Endothelial cell of umbilical vein (primary cell): ENCODE measurements around the gene RAB4A. TPM values are rescaled to one million over a fixed set of nuclear protein-coding genes. Genes with fewer than 3 reads are reported as not detected.

Experiments used
- BruUV-seq: library from RNA; stranded (reverse); fragments of 400-500 nt; replicated peaks from 2 replicates; lab custom pipeline; 2021; lab: Mats Ljungman, UMichigan
- CTCF ChIA-PET: fragments of 300-600, 350-600 bp; sonication (Branson Sonifier 250); formaldehyde crosslinking; loops from one replicate; lab custom pipeline; 2021; ENCODE audit warnings: antibody characterized with exemption, inconsistent platforms; lab: Charles Lee
- POLR2A ChIA-PET: fragments of 300-600, 350-600 bp; sonication (Branson Sonifier 250); formaldehyde crosslinking; loops from one replicate; lab custom pipeline; 2021; ENCODE audit warnings: antibody characterized with exemption, inconsistent platforms; lab: Charles Lee
- DNase-seq: peaks from one replicate; pipeline ENCODE4 v3.0.0-alpha.2; 2011; ENCODE audit warnings: low read depth, low spot score
- FAIRE-seq: peaks from 2 replicates; lab custom pipeline; 2011; peaks lifted over from hg19 to GRCh38; lab: Jason Lieb, UNC
- H2AFZ ChIP-seq: 2 replicates; pipeline ENCODE4 v1.6.0; 2012; ENCODE audit warnings: low read depth, low read length, control low read depth, inconsistent platforms
- H3K27ac ChIP-seq: 2 replicates; pipeline ENCODE4 v1.5.1; 2011; ENCODE audit warnings: low read depth, mild to moderate bottlenecking, control low read depth, low read length, moderate library complexity; ENCODE audit not compliant: insufficient read depth
- H3K27me3 ChIP-seq, 2 experiments: 2 replicates each; pipeline versions ENCODE4 v1.6.0 to v1.6.1; 2011; ENCODE audit warnings: low read length in 2 of 2, mixed read lengths in 1 of 2; ENCODE audit not compliant: control insufficient read depth in 2 of 2, insufficient read depth in 2 of 2
- H3K36me3 ChIP-seq, 2 experiments: 2 replicates in 1 of 2; 3 replicates in 1 of 2; pipeline ENCODE4 v1.5.1; 2011; ENCODE audit warnings: low read length in 2 of 2, mild to moderate bottlenecking in 1 of 2, moderate library complexity in 1 of 2; ENCODE audit not compliant: control insufficient read depth in 2 of 2, insufficient read depth in 2 of 2; ENCODE audit errors: extremely low read depth in 1 of 2
- H3K4me1 ChIP-seq: 3 replicates; pipeline ENCODE4 v1.5.1; 2011; ENCODE audit warnings: mild to moderate bottlenecking, low read length; ENCODE audit not compliant: control insufficient read depth, insufficient read depth; ENCODE audit errors: extremely low read depth
- H3K4me2 ChIP-seq: 2 replicates; pipeline ENCODE4 v1.6.1; 2011; ENCODE audit warnings: low read length, control low read depth, mixed read lengths; ENCODE audit not compliant: insufficient read depth
- H3K4me3 ChIP-seq, 3 experiments: fragments of 200-600 bp in 1 of 3; sonication (generic), shearing (Covaris generic) in 1 of 3; replicated peaks in 1 of 3; 2 replicates each; pipeline ENCODE4 v1.5.1; 2011 to 2016; ENCODE audit warnings: control low read depth in 3 of 3, low read length in 3 of 3, mild to moderate bottlenecking in 2 of 3, inconsistent platforms in 1 of 3, low read depth in 1 of 3, moderate library complexity in 1 of 3; ENCODE audit not compliant: insufficient read depth in 1 of 3
- H3K79me2 ChIP-seq: 2 replicates; pipeline ENCODE4 v1.6.0; 2012; ENCODE audit warnings: low read length, inconsistent platforms; ENCODE audit not compliant: control insufficient read depth, insufficient read depth
- H3K9ac ChIP-seq: replicated peaks from 2 replicates; pipeline ENCODE3; 2011; ENCODE audit warnings: low read length, control low read depth; ENCODE audit not compliant: insufficient read depth; ENCODE audit errors: extremely low read depth
- H3K9me1 ChIP-seq: replicated peaks from 3 replicates; pipeline ENCODE4 v1.6.0; 2011; ENCODE audit warnings: mild to moderate bottlenecking, low read length; ENCODE audit not compliant: control insufficient read depth, insufficient read depth; ENCODE audit errors: extremely low read depth
- H3K9me3 ChIP-seq: replicated peaks from 2 replicates; pipeline ENCODE4 v1.5.1; 2012; ENCODE audit warnings: low read length, inconsistent platforms; ENCODE audit not compliant: control insufficient read depth, insufficient read depth
- H4K20me1 ChIP-seq: replicated peaks from 2 replicates; pipeline ENCODE3; 2011; ENCODE audit warnings: mild to moderate bottlenecking, low read length; ENCODE audit not compliant: control insufficient read depth, insufficient read depth; ENCODE audit errors: extremely low read depth
- CTCF ChIP-seq, 2 donors: IDR thresholded peaks; 1 replicate in 1 of 2; 2 replicates in 1 of 2; pipeline ENCODE4 v1.5.1; 2011; ENCODE audit warnings: low read length in 2 of 2, mild to moderate bottlenecking in 2 of 2, moderate library complexity in 2 of 2, control low read depth in 1 of 2, inconsistent platforms in 1 of 2, low read depth in 1 of 2; ENCODE audit not compliant: insufficient read depth in 1 of 2; ENCODE audit errors: extremely low read depth in 1 of 2
- EZH2 ChIP-seq: IDR thresholded peaks from 2 replicates; pipeline ENCODE4 v1.6.1; 2012; ENCODE audit warnings: borderline replicate concordance, low read depth, mild to moderate bottlenecking, moderate library complexity, low read length, inconsistent platforms; ENCODE audit not compliant: severe bottlenecking
- FOS ChIP-seq: IDR thresholded peaks from 2 replicates; pipeline ENCODE4 v1.6.1; 2011; ENCODE audit warnings: mild to moderate bottlenecking, low read length, moderate library complexity, borderline replicate concordance; ENCODE audit not compliant: insufficient read depth
- GATA2 ChIP-seq: IDR thresholded peaks from 2 replicates; pipeline ENCODE4 v1.7.0; 2011; ENCODE audit warnings: low read depth, mild to moderate bottlenecking, moderate library complexity, mixed read lengths, low read length; ENCODE audit not compliant: insufficient read length, insufficient read depth
- JUN ChIP-seq: IDR thresholded peaks from 2 replicates; pipeline ENCODE4 v1.6.1; 2011; ENCODE audit warnings: borderline replicate concordance, low read depth; ENCODE audit not compliant: insufficient read length, insufficient read depth
- MYC ChIP-seq: IDR thresholded peaks from one replicate; pipeline ENCODE4 v1.6.1; 2011; ENCODE audit warnings: mild to moderate bottlenecking, low read depth, low read length
- POLR2A ChIP-seq: IDR thresholded peaks from 2 replicates; pipeline ENCODE4 v1.6.1; 2012; ENCODE audit warnings: low read depth, mild to moderate bottlenecking, control low read depth, low read length
- POLR2AphosphoS5 ChIP-seq: IDR thresholded peaks from 2 replicates; pipeline ENCODE4 v1.6.1; 2012; ENCODE audit warnings: low read depth, mild to moderate bottlenecking, control low read depth, low read length, moderate library complexity; ENCODE audit not compliant: insufficient read depth
- dilution Hi-C: fragments of 300-500 bp; cut with MboI; formaldehyde crosslinking; loops from one replicate; pipeline ENCODE4 v1.15.0; 2019; ENCODE audit warnings: low sequenced_read_pairs; ENCODE audit not compliant: extremely low pct_ligation_motif_present
- intact Hi-C: fragments of 100-400 bp; cut with micrococcal nuclease; formaldehyde crosslinking; loops from one replicate; pipeline ENCODE4 v1.10.0; 2022
- polyA plus RNA-seq, 4 experiments: library from polyadenylated mRNA; depleted of rRNA in 3 of 4; stranded (reverse) in 3 of 4; unstranded in 1 of 4; fragments of >200 nt; gene quantifications; 2 replicates each; pipeline versions ENCODE4 v1.2.1 to v1.2.3, GENCODE V29; 2011 to 2012; ENCODE audit warnings: missing spikeins in 1 of 4
- total RNA-seq: library from RNA; stranded (reverse); gene quantifications from 2 replicates; pipeline ENCODE4 v1.2.3, GENCODE V29; 2021
- TF ChIP-seq, protein P1 (sequence below): IDR thresholded peaks from 2 replicates; pipeline ENCODE4 v1.6.1; 2011; ENCODE audit not compliant: insufficient read depth, insufficient read length

The RAB4A gene
- total and polyA plus RNA-seq, 2 donors (not counting 3 experiments of a cell fraction or from before 2014, with no cell fraction given): 14.8 to 52.9 TPM

GRCh38 chr1:229249854-229250644, 20.9 kb upstream of the RAB4A start:
- H3K4me2 ChIP-seq: no peak overlapping the region
- no TSS peak for BruUV-seq
- H3K4me1 ChIP-seq: no peaks in the 10 kb centered on the region
- dilution Hi-C loops (no loop called here), intact Hi-C loops (no loop called here)
- no peaks in the 10 kb centered on the region for H3K36me3 ChIP-seq
- DNase-seq: no peak
- H3K9me1 ChIP-seq: no peaks in the 10 kb centered on the region
- ChIA-PET POLR2A (no interaction called here), CTCF (no interaction called here)
- no peak for FAIRE-seq
- H2AFZ ChIP-seq: no peak overlapping the region
- peaks cover 0 to 2% of the 10 kb centered on the region in 2 experiments for H3K27me3 ChIP-seq
- no peak overlapping the region for H3K27ac ChIP-seq
- no peak overlapping the region for H3K4me3 ChIP-seq
- no peaks in the 10 kb centered on the region for H3K9me3 ChIP-seq
- no peaks in the 10 kb centered on the region for H4K20me1 ChIP-seq
- TF ChIP-seq POLR2A: no peak
- TF ChIP-seq GATA2: no peak
- no peaks in the 10 kb centered on the region for H3K79me2 ChIP-seq
- no peak overlapping the region for H3K9ac ChIP-seq

GRCh38 chr1:229251185-229251584, 19.7 kb upstream of the RAB4A start:
- H3K36me3 ChIP-seq: no peaks in the 10 kb centered on the region
- H3K9me1 ChIP-seq: no peaks in the 10 kb centered on the region
- no peak overlapping the region for H3K4me2 ChIP-seq
- no peak for FAIRE-seq
- no peaks in the 10 kb centered on the region for H3K4me1 ChIP-seq
- intact Hi-C loops (no loop called here), dilution Hi-C loops (no loop called here)
- BruUV-seq: no TSS peak
- H2AFZ ChIP-seq: no peak overlapping the region
- no peaks in the 10 kb centered on the region for H4K20me1 ChIP-seq
- POLR2A ChIA-PET: no interaction called here
- no peaks in the 10 kb centered on the region for H3K79me2 ChIP-seq
- no peak overlapping the region for H3K27ac ChIP-seq
- CTCF ChIA-PET: interaction anchor here (1.5 kb wide), 1 partner anchor 231 kb away, joined by 6 read pairs; no protein-coding TSS in a partner anchor
- no peaks in the 10 kb centered on the region for H3K9me3 ChIP-seq
- TF ChIP-seq, protein P1, sequence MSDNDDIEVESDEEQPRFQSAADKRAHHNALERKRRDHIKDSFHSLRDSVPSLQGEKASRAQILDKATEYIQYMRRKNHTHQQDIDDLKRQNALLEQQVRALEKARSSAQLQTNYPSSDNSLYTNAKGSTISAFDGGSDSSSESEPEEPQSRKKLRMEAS: no peak
- TF ChIP-seq EZH2 (no peak), CTCF (IDR thresholded peaks at IDR 0.05; ENCODE audit: extremely low read depth in 1 of 2, insufficient read depth in 1 of 2, low read depth in 1 of 2, low read length in 2 of 2) (no peak), POLR2AphosphoS5 (no peak), GATA2 (no peak), FOS (no peak), JUN (no peak), MYC (no peak), POLR2A (no peak)
- peaks cover 0 to 2% of the 10 kb centered on the region in 2 experiments for H3K27me3 ChIP-seq
- no peak overlapping the region for H3K4me3 ChIP-seq
- no peak overlapping the region for H3K9ac ChIP-seq
- no peak for DNase-seq
